ENCODE measurements around the gene CAPN6. TPM values are rescaled to one million over a fixed set of nuclear protein-coding genes. Genes with fewer than 3 reads are reported as not detected.

CAPN6 gene
- total RNA-seq, 1 experiment from 2014 or later, result 0.08 TPM

- Histone ChIP-seq H3K9me3 (ENCODE audit: control insufficient read depth, insufficient read depth, low read depth, low read length) (no peaks in the 10 kb centered on the region), H3K36me3 (ENCODE audit: control insufficient read depth, insufficient read depth, low read length) (no peaks in the 10 kb centered on the region), H3K27me3 (ENCODE audit: control insufficient read depth, insufficient read depth, low read length) (peaks cover 2% of the 10 kb centered on the region; the same call in 1 of the 2 replicates), H3K4me3 (ENCODE audit: low read depth in 2 of 2, low read length in 2 of 2) (no peak overlapping the region), H3K27ac (ENCODE audit: low read length) (no peak overlapping the region), H3K4me1 (ENCODE audit: control insufficient read depth, insufficient read depth, low read length) (no peaks in the 10 kb centered on the region)
- DNase-seq (ENCODE audit: low read depth, low spot score) (no peak), ATAC-seq (no peak)
- in situ Hi-C loops (cut with HindIII; ENCODE audit: low pct_unique_long_range_greater_than_20kb, low sequenced_read_pairs), result no loop called here
- CTCF ChIA-PET, result no interaction called here
- BruUV-seq (replicated peaks), result no TSS peak
- TF ChIP-seq CTCF (IDR thresholded peaks at IDR 0.05) (no peak), POLR2AphosphoS5 (IDR thresholded peaks at IDR 0.05; ENCODE audit: low read depth, low read length) (no peak), SIN3A (IDR thresholded peaks at IDR 0.05; ENCODE audit: borderline replicate concordance, insufficient read depth, low read depth, low read length) (no peak), TCF7L2 (IDR thresholded peaks at IDR 0.05; ENCODE audit: low read depth, low read length) (no peak), REST (IDR thresholded peaks at IDR 0.05; ENCODE audit: insufficient read depth in 1 of 2, low read depth in 2 of 2, low read length in 1 of 2) (no peak)
- POLR2A ChIA-PET, result no interaction called here
- intact Hi-C loops (cut with micrococcal nuclease; ENCODE audit: unreplicated experiment), result loop anchor here (10.0 kb wide), 1 partner anchor 180 kb away; no protein-coding TSS in a partner anchor
These were observed 5.9 kb downstream of the CAPN6 start for GRCh38 chrX:111264385-111264784.

- ChIA-PET CTCF (no interaction called here), POLR2A (no interaction called here)
- Histone ChIP-seq H3K27ac (ENCODE audit: low read length) (no peak overlapping the region), H3K36me3 (ENCODE audit: control insufficient read depth, insufficient read depth, low read length) (no peaks in the 10 kb centered on the region), H3K27me3 (ENCODE audit: control insufficient read depth, insufficient read depth, low read length) (peaks cover 2% of the 10 kb centered on the region; the same call in 1 of the 2 replicates), H3K4me3 (ENCODE audit: low read depth in 2 of 2, low read length in 2 of 2) (no peak overlapping the region), H3K4me1 (ENCODE audit: control insufficient read depth, insufficient read depth, low read length) (no peaks in the 10 kb centered on the region), H3K9me3 (ENCODE audit: control insufficient read depth, insufficient read depth, low read depth, low read length) (no peaks in the 10 kb centered on the region)
- BruUV-seq (replicated peaks), result no TSS peak
- in situ Hi-C loops (cut with HindIII; ENCODE audit: low pct_unique_long_range_greater_than_20kb, low sequenced_read_pairs) (no loop called here), intact Hi-C loops (cut with micrococcal nuclease; ENCODE audit: unreplicated experiment) (loop anchor here (10.0 kb wide), 1 partner anchor 183 kb away; no protein-coding TSS in a partner anchor)
- no peak for DNase-seq (ENCODE audit: low read depth, low spot score)
- ATAC-seq, result no peak
- no peak for TF ChIP-seq SIN3A (IDR thresholded peaks at IDR 0.05; ENCODE audit: borderline replicate concordance, insufficient read depth, low read depth, low read length)
- no peak for TF ChIP-seq POLR2AphosphoS5 (IDR thresholded peaks at IDR 0.05; ENCODE audit: low read depth, low read length)
These were observed 8.2 kb downstream of the CAPN6 start for GRCh38 chrX:111262086-111262485.

- ChIA-PET CTCF (no interaction called here), POLR2A (no interaction called here)
- no peak for ATAC-seq
- intact Hi-C loops (cut with micrococcal nuclease; ENCODE audit: unreplicated experiment) (loop anchor here (10.0 kb wide), 1 partner anchor 184 kb away; no protein-coding TSS in a partner anchor), in situ Hi-C loops (cut with HindIII; ENCODE audit: low pct_unique_long_range_greater_than_20kb, low sequenced_read_pairs) (no loop called here)
- no peak overlapping the region for H3K27ac ChIP-seq (ENCODE audit: low read length)
- H3K27me3 ChIP-seq (ENCODE audit: control insufficient read depth, insufficient read depth, low read length), result no peaks in the 10 kb centered on the region; the same call in 1 of the 2 replicates
- no peak overlapping the region for H3K4me3 ChIP-seq (ENCODE audit: low read depth in 2 of 2, low read length in 2 of 2)
- no peaks in the 10 kb centered on the region for H3K36me3 ChIP-seq (ENCODE audit: control insufficient read depth, insufficient read depth, low read length)
- no peak for TF ChIP-seq SIN3A (IDR thresholded peaks at IDR 0.05; ENCODE audit: borderline replicate concordance, insufficient read depth, low read depth, low read length)
- no peak for TF ChIP-seq POLR2AphosphoS5 (IDR thresholded peaks at IDR 0.05; ENCODE audit: low read depth, low read length)
- no peak for TF ChIP-seq TCF7L2 (IDR thresholded peaks at IDR 0.05; ENCODE audit: low read depth, low read length)
- TF ChIP-seq CTCF (IDR thresholded peaks at IDR 0.05), result no peak
- TF ChIP-seq REST (IDR thresholded peaks at IDR 0.05; ENCODE audit: insufficient read depth in 1 of 2, low read depth in 2 of 2, low read length in 1 of 2), result no peak
- no peaks in the 10 kb centered on the region for H3K9me3 ChIP-seq (ENCODE audit: control insufficient read depth, insufficient read depth, low read depth, low read length)
- DNase-seq (ENCODE audit: low read depth, low spot score), result no peak
- BruUV-seq (replicated peaks), result no TSS peak
- H3K4me1 ChIP-seq (ENCODE audit: control insufficient read depth, insufficient read depth, low read length), result no peaks in the 10 kb centered on the region
These were observed 9.8 kb downstream of the CAPN6 start for GRCh38 chrX:111260451-111260850.

All from Panc1 (cell line).